GM12878 (cell line): ENCODE data around the gene IL23R. TPM values are rescaled to one million over a fixed set of nuclear protein-coding genes. Genes with fewer than 3 reads are reported as not detected.

Source experiments
- ATAC-seq: fragments of 200-7000 bp; cut with Tn5 transposase; 3 replicates; pipeline ENCODE4 v1.9.1; 2020; ENCODE audit warnings: mild to moderate bottlenecking, moderate library complexity
- BruUV-seq: library from RNA; stranded (reverse); fragments of 400-500 nt; replicated peaks from 2 replicates; lab custom pipeline; 2021; lab: Mats Ljungman, UMichigan
- CTCF ChIA-PET: fragments of 300-600 bp; sonication (Branson Sonifier 250); formaldehyde crosslinking; extraction: SDS; loops from one replicate; lab custom pipeline; 2021; ENCODE audit warnings: inconsistent platforms; lab: Yijun Ruan, JAX
- POLR2A ChIA-PET: fragments of 350-600 bp; formaldehyde crosslinking; extraction: SDS; loops from one replicate; lab custom pipeline; 2021; ENCODE audit warnings: inconsistent platforms; lab: Charles Lee
- RAD21 ChIA-PET: fragments of 300-600 bp; sonication (Branson Sonifier 250); formaldehyde crosslinking; loops from one replicate; lab custom pipeline; 2023; ENCODE audit warnings: antibody characterized with exemption; ENCODE audit not compliant: unreplicated experiment; lab: Charles Lee
- SMC1A ChIA-PET: fragments of 300-600 bp; sonication (Branson Sonifier 250); formaldehyde crosslinking; loops from one replicate; lab custom pipeline; 2023; ENCODE audit not compliant: unreplicated experiment, uncharacterized antibody; lab: Charles Lee
- DNase-seq: peaks from one replicate; pipeline ENCODE4 v3.0.0-alpha.2; 2011; ENCODE audit warnings: low read depth, low spot score
- FAIRE-seq: peaks from 3 replicates; lab custom pipeline; 2011; peaks lifted over from hg19 to GRCh38; lab: Jason Lieb, UNC
- H2AFZ ChIP-seq: 2 replicates; pipeline ENCODE4 v1.6.0; 2011; ENCODE audit warnings: low read depth, low read length, control low read depth; ENCODE audit not compliant: control insufficient read depth
- H3K27ac ChIP-seq: 2 replicates; pipeline ENCODE4 v1.5.1; 2011; ENCODE audit warnings: control low read depth; ENCODE audit not compliant: control insufficient read depth, insufficient read depth
- H3K27me3 ChIP-seq, 2 experiments: replicated peaks in 1 of 2; 2 replicates each; pipeline versions ENCODE4 v1.6.0 to v1.6.1; 2011; ENCODE audit warnings: low read length in 1 of 2; ENCODE audit not compliant: control insufficient read depth in 2 of 2, insufficient read depth in 2 of 2
- H3K36me3 ChIP-seq, 2 experiments: 2 replicates each; pipeline ENCODE4 v1.5.1; 2011; ENCODE audit warnings: low read length in 1 of 2; ENCODE audit not compliant: control insufficient read depth in 2 of 2, insufficient read depth in 2 of 2
- H3K4me1 ChIP-seq: 2 replicates; pipeline ENCODE4 v1.6.1; 2011; ENCODE audit warnings: mild to moderate bottlenecking, low read length, moderate library complexity, mixed read lengths; ENCODE audit not compliant: control insufficient read depth, insufficient read depth
- H3K4me2 ChIP-seq: 2 replicates; pipeline ENCODE4 v1.6.0; 2011; ENCODE audit warnings: control low read depth; ENCODE audit not compliant: control insufficient read depth, insufficient read depth
- H3K4me3 ChIP-seq: fragments of 200-600 bp; sonication (generic); 2 replicates; pipeline ENCODE4 v1.5.1; 2016
- H3K79me2 ChIP-seq: 2 replicates; pipeline ENCODE4 v1.6.0; 2011; ENCODE audit warnings: low read length; ENCODE audit not compliant: control insufficient read depth, insufficient read depth
- H3K9ac ChIP-seq: 2 replicates; pipeline ENCODE4 v1.8.0; 2011; ENCODE audit warnings: low read length, control low read depth, mixed read lengths; ENCODE audit not compliant: control insufficient read depth, insufficient read depth
- H3K9me3 ChIP-seq: replicated peaks from 3 replicates; pipeline ENCODE4 v1.5.1; 2011; ENCODE audit warnings: mild to moderate bottlenecking, low read length; ENCODE audit not compliant: control insufficient read depth, insufficient read depth
- H4K20me1 ChIP-seq: 2 replicates; pipeline ENCODE4 v1.6.0; 2011; ENCODE audit not compliant: control insufficient read depth, insufficient read depth
- ATF3 ChIP-seq: IDR thresholded peaks from 2 replicates; pipeline ENCODE4 v1.6.1; 2011; ENCODE audit warnings: low read depth, mild to moderate bottlenecking, low read length, moderate library complexity, borderline replicate concordance; ENCODE audit errors: extremely low read depth
- BRCA1 ChIP-seq: IDR thresholded peaks from 2 replicates; pipeline ENCODE4 v1.6.1; 2011; ENCODE audit warnings: low read depth, low read length, improper control_type of control experiment
- CHD2 ChIP-seq: IDR thresholded peaks from 2 replicates; pipeline ENCODE4 v1.6.1; 2011; ENCODE audit warnings: low read depth, low read length, improper control_type of control experiment, borderline replicate concordance
- CHD4 ChIP-seq: fragments of 200-600 bp; sonication (generic); IDR thresholded peaks from 2 replicates; pipeline ENCODE4 v1.6.1; 2016; ENCODE audit warnings: mild to moderate bottlenecking
- EP300 ChIP-seq, 2 experiments: fragments of 150-350 bp in 1 of 2; IDR thresholded peaks; 2 replicates each; pipeline ENCODE4 v1.6.1; 2011 to 2012; ENCODE audit warnings: low read depth in 2 of 2, low read length in 2 of 2, borderline replicate concordance in 1 of 2, improper control_type of control experiment in 1 of 2, inconsistent platforms in 1 of 2; ENCODE audit not compliant: control insufficient read depth in 1 of 2
- FOXM1 ChIP-seq: IDR thresholded peaks from 2 replicates; pipeline ENCODE4 v1.6.1; 2012; ENCODE audit warnings: low read depth, mild to moderate bottlenecking, inconsistent platforms, low read length, moderate library complexity
- GABPA ChIP-seq: IDR thresholded peaks from 2 replicates; pipeline ENCODE4 v1.6.1; 2014; ENCODE audit warnings: antibody characterized with exemption, low read depth, mild to moderate bottlenecking, inconsistent platforms
- HDAC2 ChIP-seq: fragments of 200-600 bp; sonication (generic); IDR thresholded peaks from 2 replicates; pipeline ENCODE4 v1.6.1; 2017
- LARP7 ChIP-seq: fragments of 450-650 bp; IDR thresholded peaks from 2 replicates; pipeline ENCODE4 v1.6.1; 2017; ENCODE audit warnings: mild to moderate bottlenecking
- MAX ChIP-seq: IDR thresholded peaks from 2 replicates; pipeline ENCODE4 v1.6.1; 2012; ENCODE audit warnings: low read depth, low read length, improper control_type of control experiment
- NFYA ChIP-seq: IDR thresholded peaks from 2 replicates; pipeline ENCODE4 v1.6.1; 2011; ENCODE audit warnings: low read depth, mild to moderate bottlenecking, low read length, improper control_type of control experiment, borderline replicate concordance
- PAX5 ChIP-seq: IDR thresholded peaks from 2 replicates; pipeline ENCODE4 v1.6.1; 2011; ENCODE audit warnings: low read depth, low read length, borderline replicate concordance
- POLR2AphosphoS5 ChIP-seq: IDR thresholded peaks from 2 replicates; pipeline ENCODE4 v1.6.1; 2011; ENCODE audit warnings: mild to moderate bottlenecking, low read length, inconsistent platforms
- RFX5 ChIP-seq: IDR thresholded peaks from 2 replicates; pipeline ENCODE4 v1.6.1; 2011; ENCODE audit warnings: low read depth, low read length, improper control_type of control experiment
- SPI1 ChIP-seq: IDR thresholded peaks from 2 replicates; pipeline ENCODE4 v1.6.1; 2011; ENCODE audit warnings: low read depth, mild to moderate bottlenecking, low read length, moderate library complexity, borderline replicate concordance; ENCODE audit not compliant: insufficient read depth
- WRNIP1 ChIP-seq: IDR thresholded peaks from 2 replicates; pipeline ENCODE4 v1.6.1; 2011; ENCODE audit warnings: low read depth, low read length, improper control_type of control experiment, borderline replicate concordance
- YBX1 ChIP-seq: fragments of 450-650 bp; IDR thresholded peaks from 2 replicates; pipeline ENCODE4 v1.6.1; 2016; ENCODE audit warnings: antibody characterized with exemption
- ZBED1 ChIP-seq: IDR thresholded peaks from 2 replicates; pipeline ENCODE4 v1.6.1; 2016; ENCODE audit warnings: borderline replicate concordance
- ZBTB4 ChIP-seq: fragments of 450-650 bp; formaldehyde crosslinking; IDR thresholded peaks from 2 replicates; pipeline ENCODE4 v1.4.0; 2022; ENCODE audit warnings: mild to moderate bottlenecking, moderate library complexity
- WGBS: methylation state at CpG from one replicate; pipeline ENCODE4 v1.1.6; 2016; ENCODE audit warnings: low lambda C conversion rate; ENCODE audit not compliant: insufficient replicate concordance, insufficient coverage; ENCODE audit errors: missing lambda C conversion rate; 5-methylcytosine and 5-hydroxymethylcytosine counted together
- in situ Hi-C: fragments of 300-500 bp; cut with MboI; formaldehyde crosslinking; loops from 9 replicates; pipeline ENCODE4 v1.14.3; 2018; ENCODE audit warnings: mixed read lengths
- intact Hi-C: fragments of 100-400 bp; cut with micrococcal nuclease; formaldehyde crosslinking; loops from one replicate; pipeline ENCODE4 v1.14.2; 2022; ENCODE audit not compliant: unreplicated experiment
- polyA plus RNA-seq, 11 experiments: library from polyadenylated mRNA; depleted of rRNA in 4 of 11; unstranded in 6 of 11; stranded (reverse) in 5 of 11; fragments of >200 nt; fragmentation: Nextera tagmentation in 4 of 11; fragmentation: Illumina TruSeq in 1 of 11; extraction: Ambion mirVana in 4 of 11; extraction: Trizol in 1 of 11; gene quantifications; 1 replicate in 1 of 11; 2 replicates in 10 of 11; pipeline versions ENCODE4 v1.2.1 to v1.2.3, GENCODE V29; 2011 to 2016; ENCODE audit warnings: inconsistent platforms in 2 of 11, missing spikeins in 2 of 11, low read depth in 1 of 11
- total RNA-seq, 4 experiments: library from RNA; depleted of rRNA in 3 of 4; stranded (reverse); fragments of >200 nt in 3 of 4; fragmentation: Illumina TruSeq in 1 of 4; extraction: Trizol in 1 of 4; gene quantifications; 2 replicates each; pipeline versions ENCODE4 v1.2.1 to v1.2.3, GENCODE V29; 2013 to 2021

Gene IL23R
- total and polyA plus RNA-seq, 10 of the 15 experiments (the other 5 are each of a cell fraction or from before 2014, with no cell fraction given), result 0.16 to 6.4 (median 0.59) TPM

- TF ChIP-seq CHD4, result no peak
- no peak for TF ChIP-seq ATF3
- no peak for TF ChIP-seq CHD2
- no peak for TF ChIP-seq HDAC2
- TF ChIP-seq BRCA1, result no peak
- TF ChIP-seq MAX, result no peak
Measured at GRCh38 chr1:67134695-67135094, 31.6 kb upstream of the IL23R start, which contains the start of gene C1orf141 (continued).

GRCh38 chr1:67135354-67135753, 30.9 kb upstream of the IL23R start:
- FAIRE-seq, result peak; percentile 47
- BruUV-seq, result no TSS peak
- ATAC-seq, result no peak
- H3K4me1 ChIP-seq, result no peaks in the 10 kb centered on the region
- no peaks in the 10 kb centered on the region; the same call in 1 of the 2 replicates for H4K20me1 ChIP-seq
- ChIA-PET POLR2A (interaction anchor here (0.6 kb wide), 1 partner anchor 1246 kb away, joined by 5 read pairs; no protein-coding TSS in a partner anchor), SMC1A (interaction anchor here (0.6 to 2.2 kb wide), 5 partner anchors 10 to 294 kb away, joined by 3 to 6 read pairs (median 5); no protein-coding TSS in a partner anchor), CTCF (interaction anchor here (0.6 to 5.4 kb wide), 4 partner anchors 9 to 90 kb away, joined by 3 to 46 read pairs (median 3); no protein-coding TSS in a partner anchor), RAD21 (no interaction called here)
- no peaks in the 10 kb centered on the region for H3K36me3 ChIP-seq
- intact Hi-C loops (no loop called here), in situ Hi-C loops (no loop called here)
- H3K9ac ChIP-seq, result no peak overlapping the region
- no peaks in the 10 kb centered on the region for H3K79me2 ChIP-seq
- no peak overlapping the region for H2AFZ ChIP-seq
- DNase-seq, result no peak
- TF ChIP-seq SPI1 (no peak), FOXM1 (no peak), YBX1 (no peak), WRNIP1 (no peak), EP300 (IDR thresholded peaks at IDR 0.05; ENCODE audit: borderline replicate concordance in 1 of 2, control insufficient read depth in 1 of 2, low read depth in 2 of 2, low read length in 2 of 2) (no peak), POLR2AphosphoS5 (no peak), PAX5 (no peak), ZBED1 (no peak), LARP7 (no peak), RFX5 (no peak), ZBTB4 (CRISPR knock-in tag) (no peak), GABPA (no peak), NFYA (no peak)
- no peaks in the 10 kb centered on the region for H3K9me3 ChIP-seq
- 68% methylated on average over 2 of the region's 2 CpGs for WGBS
- H3K4me2 ChIP-seq, result no peak overlapping the region
- 0 out of 4 replicates have a peak, but pooled peaks cover 0 to 2% of the 10 kb centered on the region in 2 experiments for H3K27me3 ChIP-seq
- H3K4me3 ChIP-seq, result no peak overlapping the region
- H3K27ac ChIP-seq, result no peak overlapping the region
